ENCODE data around the gene GAS5.

DNA sequence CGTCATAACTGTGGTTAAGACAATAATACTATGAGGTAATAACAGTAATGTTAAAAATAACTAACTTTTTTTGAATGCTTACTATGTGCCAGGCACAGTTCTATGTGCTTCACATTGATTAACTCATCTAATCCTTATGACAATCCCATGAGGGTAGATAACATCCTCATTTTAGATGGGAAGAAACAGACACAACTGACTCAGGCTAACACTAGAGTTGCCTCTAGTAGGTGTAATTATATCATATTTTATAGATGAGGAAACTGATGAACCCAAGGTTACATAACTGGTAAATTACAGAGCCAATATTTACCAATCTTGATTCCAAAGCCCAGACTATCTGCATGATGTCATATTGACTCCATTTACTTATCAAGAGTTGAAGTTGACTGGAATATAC, 25.8 kb upstream of the GAS5 start:
- TF ChIP-seq CTCF (conservative IDR thresholded peaks at IDR 0.05; ENCODE audit: low read depth in 2 of 2) (no peak), EZH2 (IDR thresholded peaks at IDR 0.05; ENCODE audit: low read depth, unreplicated experiment) (no peak), EZH2phosphoT487 (IDR thresholded peaks at IDR 0.05; ENCODE audit: unreplicated experiment) (no peak), STAT1 (IDR thresholded peaks at IDR 0.05; ENCODE audit: unreplicated experiment) (no peak), POLR2AphosphoS5 (IDR thresholded peaks at IDR 0.05; ENCODE audit: low read depth) (no peak), REST (IDR thresholded peaks at IDR 0.05; ENCODE audit: unreplicated experiment) (no peak), ETS1 (IDR thresholded peaks at IDR 0.05) (no peak)
- TF ChIP-seq, protein P1, sequence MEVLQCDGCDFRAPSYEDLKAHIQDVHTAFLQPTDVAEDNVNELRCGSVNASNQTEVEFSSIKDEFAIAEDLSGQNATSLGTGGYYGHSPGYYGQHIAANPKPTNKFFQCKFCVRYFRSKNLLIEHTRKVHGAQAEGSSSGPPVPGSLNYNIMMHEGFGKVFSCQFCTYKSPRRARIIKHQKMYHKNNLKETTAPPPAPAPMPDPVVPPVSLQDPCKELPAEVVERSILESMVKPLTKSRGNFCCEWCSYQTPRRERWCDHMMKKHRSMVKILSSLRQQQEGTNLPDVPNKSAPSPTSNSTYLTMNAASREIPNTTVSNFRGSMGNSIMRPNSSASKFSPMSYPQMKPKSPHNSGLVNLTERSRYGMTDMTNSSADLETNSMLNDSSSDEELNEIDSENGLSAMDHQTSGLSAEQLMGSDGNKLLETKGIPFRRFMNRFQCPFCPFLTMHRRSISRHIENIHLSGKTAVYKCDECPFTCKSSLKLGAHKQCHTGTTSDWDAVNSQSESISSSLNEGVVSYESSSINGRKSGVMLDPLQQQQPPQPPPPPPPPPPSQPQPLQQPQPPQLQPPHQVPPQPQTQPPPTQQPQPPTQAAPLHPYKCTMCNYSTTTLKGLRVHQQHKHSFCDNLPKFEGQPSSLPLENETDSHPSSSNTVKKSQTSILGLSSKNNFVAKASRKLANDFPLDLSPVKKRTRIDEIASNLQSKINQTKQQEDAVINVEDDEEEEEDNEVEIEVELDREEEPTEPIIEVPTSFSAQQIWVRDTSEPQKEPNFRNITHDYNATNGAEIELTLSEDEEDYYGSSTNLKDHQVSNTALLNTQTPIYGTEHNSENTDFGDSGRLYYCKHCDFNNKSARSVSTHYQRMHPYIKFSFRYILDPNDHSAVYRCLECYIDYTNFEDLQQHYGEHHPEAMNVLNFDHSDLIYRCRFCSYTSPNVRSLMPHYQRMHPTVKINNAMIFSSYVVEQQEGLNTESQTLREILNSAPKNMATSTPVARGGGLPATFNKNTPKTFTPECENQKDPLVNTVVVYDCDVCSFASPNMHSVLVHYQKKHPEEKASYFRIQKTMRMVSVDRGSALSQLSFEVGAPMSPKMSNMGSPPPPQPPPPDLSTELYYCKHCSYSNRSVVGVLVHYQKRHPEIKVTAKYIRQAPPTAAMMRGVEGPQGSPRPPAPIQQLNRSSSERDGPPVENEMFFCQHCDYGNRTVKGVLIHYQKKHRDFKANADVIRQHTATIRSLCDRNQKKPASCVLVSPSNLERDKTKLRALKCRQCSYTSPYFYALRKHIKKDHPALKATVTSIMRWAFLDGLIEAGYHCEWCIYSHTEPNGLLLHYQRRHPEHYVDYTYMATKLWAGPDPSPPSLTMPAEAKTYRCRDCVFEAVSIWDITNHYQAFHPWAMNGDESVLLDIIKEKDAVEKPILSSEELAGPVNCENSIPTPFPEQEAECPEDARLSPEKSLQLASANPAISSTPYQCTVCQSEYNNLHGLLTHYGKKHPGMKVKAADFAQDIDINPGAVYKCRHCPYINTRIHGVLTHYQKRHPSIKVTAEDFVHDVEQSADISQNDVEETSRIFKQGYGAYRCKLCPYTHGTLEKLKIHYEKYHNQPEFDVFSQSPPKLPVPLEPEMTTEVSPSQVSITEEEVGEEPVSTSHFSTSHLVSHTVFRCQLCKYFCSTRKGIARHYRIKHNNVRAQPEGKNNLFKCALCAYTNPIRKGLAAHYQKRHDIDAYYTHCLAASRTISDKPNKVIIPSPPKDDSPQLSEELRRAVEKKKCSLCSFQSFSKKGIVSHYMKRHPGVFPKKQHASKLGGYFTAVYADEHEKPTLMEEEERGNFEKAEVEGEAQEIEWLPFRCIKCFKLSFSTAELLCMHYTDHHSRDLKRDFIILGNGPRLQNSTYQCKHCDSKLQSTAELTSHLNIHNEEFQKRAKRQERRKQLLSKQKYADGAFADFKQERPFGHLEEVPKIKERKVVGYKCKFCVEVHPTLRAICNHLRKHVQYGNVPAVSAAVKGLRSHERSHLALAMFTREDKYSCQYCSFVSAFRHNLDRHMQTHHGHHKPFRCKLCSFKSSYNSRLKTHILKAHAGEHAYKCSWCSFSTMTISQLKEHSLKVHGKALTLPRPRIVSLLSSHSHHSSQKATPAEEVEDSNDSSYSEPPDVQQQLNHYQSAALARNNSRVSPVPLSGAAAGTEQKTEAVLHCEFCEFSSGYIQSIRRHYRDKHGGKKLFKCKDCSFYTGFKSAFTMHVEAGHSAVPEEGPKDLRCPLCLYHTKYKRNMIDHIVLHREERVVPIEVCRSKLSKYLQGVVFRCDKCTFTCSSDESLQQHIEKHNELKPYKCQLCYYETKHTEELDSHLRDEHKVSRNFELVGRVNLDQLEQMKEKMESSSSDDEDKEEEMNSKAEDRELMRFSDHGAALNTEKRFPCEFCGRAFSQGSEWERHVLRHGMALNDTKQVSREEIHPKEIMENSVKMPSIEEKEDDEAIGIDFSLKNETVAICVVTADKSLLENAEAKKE (CRISPR knock-in tag; IDR thresholded peaks at IDR 0.05), result no peak
